Measurements from ENCODE around the gene TMEM248.

The TMEM248 gene

GRCh38 chr7:66899552-66900280 is 21.3 kb upstream of the TMEM248 start:
- in situ Hi-C loops (cut with HindIII; ENCODE audit: low pct_ligation_motif_present, low sequenced_read_pairs), result no loop called here
- TF ChIP-seq, protein P1, sequence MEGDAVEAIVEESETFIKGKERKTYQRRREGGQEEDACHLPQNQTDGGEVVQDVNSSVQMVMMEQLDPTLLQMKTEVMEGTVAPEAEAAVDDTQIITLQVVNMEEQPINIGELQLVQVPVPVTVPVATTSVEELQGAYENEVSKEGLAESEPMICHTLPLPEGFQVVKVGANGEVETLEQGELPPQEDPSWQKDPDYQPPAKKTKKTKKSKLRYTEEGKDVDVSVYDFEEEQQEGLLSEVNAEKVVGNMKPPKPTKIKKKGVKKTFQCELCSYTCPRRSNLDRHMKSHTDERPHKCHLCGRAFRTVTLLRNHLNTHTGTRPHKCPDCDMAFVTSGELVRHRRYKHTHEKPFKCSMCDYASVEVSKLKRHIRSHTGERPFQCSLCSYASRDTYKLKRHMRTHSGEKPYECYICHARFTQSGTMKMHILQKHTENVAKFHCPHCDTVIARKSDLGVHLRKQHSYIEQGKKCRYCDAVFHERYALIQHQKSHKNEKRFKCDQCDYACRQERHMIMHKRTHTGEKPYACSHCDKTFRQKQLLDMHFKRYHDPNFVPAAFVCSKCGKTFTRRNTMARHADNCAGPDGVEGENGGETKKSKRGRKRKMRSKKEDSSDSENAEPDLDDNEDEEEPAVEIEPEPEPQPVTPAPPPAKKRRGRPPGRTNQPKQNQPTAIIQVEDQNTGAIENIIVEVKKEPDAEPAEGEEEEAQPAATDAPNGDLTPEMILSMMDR (IDR thresholded peaks at IDR 0.05; ENCODE audit: low read depth, low read length, missing control alignments), result no peak

GRCh38 chr7:66901941-66902843 is 18.8 kb upstream of the TMEM248 start:
- in situ Hi-C loops (cut with HindIII; ENCODE audit: low pct_ligation_motif_present, low sequenced_read_pairs), result no loop called here
- DNase-seq, result no peak
- Histone ChIP-seq H3K27ac (no peak overlapping the region), H3K27me3 (replicated peaks) (no peaks in the 10 kb centered on the region), H3K4me3 (ENCODE audit: low read depth, low read length) (no peak overlapping the region), H3K36me3 (replicated peaks) (no peaks in the 10 kb centered on the region)
- TF ChIP-seq, protein P1 (IDR thresholded peaks at IDR 0.05; ENCODE audit: low read depth, low read length, missing control alignments), result no peak

More at GRCh38 chr7:66899552-66900280, 21.3 kb upstream of the TMEM248 start:
- no peaks in the 10 kb centered on the region for H3K36me3 ChIP-seq (replicated peaks)
- no peak overlapping the region for H3K27ac ChIP-seq
- no peak overlapping the region for H3K4me3 ChIP-seq (ENCODE audit: low read depth, low read length)
- H3K27me3 ChIP-seq (replicated peaks), result no peaks in the 10 kb centered on the region
- DNase-seq, result no peak

- in situ Hi-C loops (cut with HindIII; ENCODE audit: low pct_ligation_motif_present, low sequenced_read_pairs), result no loop called here
- Histone ChIP-seq H3K4me3 (ENCODE audit: low read depth, low read length) (no peak overlapping the region), H3K27ac (no peak overlapping the region), H3K36me3 (replicated peaks) (no peaks in the 10 kb centered on the region), H3K27me3 (replicated peaks) (no peaks in the 10 kb centered on the region)
- no peak for DNase-seq
- TF ChIP-seq, protein P1 (IDR thresholded peaks at IDR 0.05; ENCODE audit: low read depth, low read length, missing control alignments), result no peak
Measured at GRCh38 chr7:66902844-66903180, 18.2 kb upstream of the TMEM248 start.

- no peak overlapping the region for H3K27ac ChIP-seq
- DNase-seq, result no peak
- no peaks in the 10 kb centered on the region for H3K27me3 ChIP-seq (replicated peaks)
- H3K4me3 ChIP-seq (ENCODE audit: low read depth, low read length), result no peak overlapping the region
- TF ChIP-seq, protein P1 (IDR thresholded peaks at IDR 0.05; ENCODE audit: low read depth, low read length, missing control alignments), result no peak
- in situ Hi-C loops (cut with HindIII; ENCODE audit: low pct_ligation_motif_present, low sequenced_read_pairs), result no loop called here
- H3K36me3 ChIP-seq (replicated peaks), result no peaks in the 10 kb centered on the region
Measured at GRCh38 chr7:66903360-66904062, 17.5 kb upstream of the TMEM248 start.

DNA sequence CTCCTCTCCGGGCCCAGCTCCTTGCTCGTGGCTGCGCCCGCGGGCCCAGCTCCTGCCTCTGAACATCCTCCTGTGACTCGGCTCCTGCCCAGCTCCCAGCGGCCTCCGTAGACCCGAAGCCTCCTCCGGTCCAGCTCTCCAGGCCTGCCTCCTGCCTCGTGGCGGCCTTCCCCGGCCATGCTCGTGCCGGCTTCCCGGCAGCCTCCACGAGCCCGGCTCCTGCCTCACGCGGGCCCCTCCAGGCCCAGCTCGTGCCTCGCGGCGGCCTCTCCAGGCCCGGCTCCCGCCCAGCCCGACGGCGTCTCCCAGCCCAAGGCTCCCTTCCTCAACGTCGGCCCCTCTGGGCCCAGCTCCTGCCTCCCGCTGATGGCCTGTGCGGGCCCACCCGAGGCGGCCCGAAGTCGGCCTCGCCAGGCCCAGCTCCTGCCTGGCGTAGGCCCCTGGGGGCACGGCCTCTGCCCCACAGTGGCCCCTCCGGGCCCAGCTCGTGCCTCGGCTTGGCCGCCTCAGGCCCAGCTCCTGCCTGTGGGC is 16.9 kb upstream of the TMEM248 start:
- TF ChIP-seq, protein P1 (IDR thresholded peaks at IDR 0.05; ENCODE audit: low read depth, low read length, missing control alignments), result no peak
- in situ Hi-C loops (cut with HindIII; ENCODE audit: low pct_ligation_motif_present, low sequenced_read_pairs), result no loop called here
- Histone ChIP-seq H3K27ac (no peak overlapping the region), H3K36me3 (replicated peaks) (no peaks in the 10 kb centered on the region), H3K27me3 (replicated peaks) (no peaks in the 10 kb centered on the region), H3K4me3 (ENCODE audit: low read depth, low read length) (no peak overlapping the region)
- no peak for DNase-seq
